ENCODE measurements around the gene DLG1.

The DLG1 gene

GRCh38 chr3:197022405-197023231, 275.8 kb downstream of the DLG1 start:
- in situ Hi-C loops (cut with MboI; ENCODE audit: low sequenced_read_pairs): no loop called here

DNA sequence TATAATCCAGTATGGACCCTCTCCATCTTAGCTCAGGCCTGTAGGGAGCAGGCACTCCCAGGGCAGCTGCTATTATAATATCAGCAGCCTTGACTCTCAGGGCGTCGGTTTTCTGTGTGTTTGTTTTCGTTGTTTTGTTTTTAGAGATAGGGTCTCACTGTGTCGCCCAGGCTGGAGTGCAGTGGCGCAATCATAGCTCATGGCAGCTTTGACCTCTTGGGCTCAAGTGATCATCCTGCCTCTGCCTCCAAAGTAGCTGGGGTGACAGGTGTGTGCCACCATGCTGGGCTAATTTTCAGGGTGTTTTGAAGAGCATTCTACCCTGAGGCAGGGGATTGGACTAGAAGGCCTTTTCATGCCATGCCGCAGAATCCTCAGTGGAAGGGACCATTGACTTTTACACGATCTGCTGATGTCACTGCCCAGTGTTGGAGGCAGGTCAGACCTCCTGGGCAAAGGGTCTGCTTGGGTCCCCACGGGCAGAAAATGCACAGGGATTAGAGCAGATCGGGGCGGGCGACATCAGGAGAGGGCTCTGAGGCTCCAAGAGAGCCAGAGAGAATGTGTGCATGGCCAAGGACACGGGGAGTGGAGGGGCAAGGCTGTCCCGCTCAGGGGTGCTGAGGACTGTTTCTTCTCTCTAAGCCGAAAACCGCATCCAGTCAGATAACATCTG, 276.5 kb downstream of the DLG1 start:
- in situ Hi-C loops (cut with MboI; ENCODE audit: low sequenced_read_pairs): no loop called here

GRCh38 chr3:197021231-197021630, 277.2 kb downstream of the DLG1 start:
- in situ Hi-C loops (cut with MboI; ENCODE audit: low sequenced_read_pairs): no loop called here

DNA sequence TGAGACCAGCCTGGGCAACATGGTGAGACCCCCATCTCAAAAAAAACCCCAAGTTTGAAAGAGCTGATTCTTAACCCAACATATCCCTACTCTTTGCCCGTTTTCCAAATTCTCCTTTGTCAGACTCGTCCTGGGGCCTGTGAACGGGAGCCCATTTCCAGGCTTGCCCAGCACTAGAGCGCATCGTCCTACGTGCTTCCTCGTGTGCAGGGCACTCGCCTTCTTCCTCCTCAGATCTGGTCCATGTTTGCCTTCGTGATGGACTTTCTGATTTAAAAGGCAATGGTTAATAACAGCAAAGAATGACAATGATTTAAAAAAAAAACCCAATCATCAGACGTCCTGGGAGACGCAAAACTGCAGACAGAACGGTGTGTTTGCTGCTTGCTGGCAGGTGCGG, 278.9 kb downstream of the DLG1 start:
- in situ Hi-C loops (cut with MboI; ENCODE audit: low sequenced_read_pairs): no loop called here

DNA sequence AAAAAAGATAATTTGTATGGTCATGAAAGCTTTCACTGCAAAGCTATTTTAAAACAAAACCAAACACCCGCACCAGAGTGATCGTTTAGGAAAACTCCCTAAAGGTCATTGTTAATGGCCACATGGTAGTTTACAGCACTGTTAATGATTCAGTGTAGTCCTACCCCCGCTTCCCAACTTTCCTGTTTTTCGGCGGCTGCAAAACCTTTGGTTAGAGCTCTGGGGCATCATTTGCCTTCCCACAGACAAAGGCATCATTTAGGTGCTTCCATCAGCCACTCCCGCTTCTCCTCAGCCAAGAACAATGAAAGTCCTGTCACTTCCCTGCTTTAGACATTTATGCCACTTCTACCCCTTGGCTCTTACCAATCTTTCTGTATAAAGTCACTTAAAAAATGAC, 279.4 kb downstream of the DLG1 start:
- in situ Hi-C loops (cut with MboI; ENCODE audit: low sequenced_read_pairs): no loop called here

- in situ Hi-C loops (cut with MboI; ENCODE audit: low sequenced_read_pairs): no loop called here
These were observed 281.4 kb downstream of the DLG1 start for GRCh38 chr3:197017003-197017402.

- in situ Hi-C loops (cut with MboI; ENCODE audit: low sequenced_read_pairs): no loop called here
These were observed 282.3 kb downstream of the DLG1 start for GRCh38 chr3:197015790-197016736.

DNA sequence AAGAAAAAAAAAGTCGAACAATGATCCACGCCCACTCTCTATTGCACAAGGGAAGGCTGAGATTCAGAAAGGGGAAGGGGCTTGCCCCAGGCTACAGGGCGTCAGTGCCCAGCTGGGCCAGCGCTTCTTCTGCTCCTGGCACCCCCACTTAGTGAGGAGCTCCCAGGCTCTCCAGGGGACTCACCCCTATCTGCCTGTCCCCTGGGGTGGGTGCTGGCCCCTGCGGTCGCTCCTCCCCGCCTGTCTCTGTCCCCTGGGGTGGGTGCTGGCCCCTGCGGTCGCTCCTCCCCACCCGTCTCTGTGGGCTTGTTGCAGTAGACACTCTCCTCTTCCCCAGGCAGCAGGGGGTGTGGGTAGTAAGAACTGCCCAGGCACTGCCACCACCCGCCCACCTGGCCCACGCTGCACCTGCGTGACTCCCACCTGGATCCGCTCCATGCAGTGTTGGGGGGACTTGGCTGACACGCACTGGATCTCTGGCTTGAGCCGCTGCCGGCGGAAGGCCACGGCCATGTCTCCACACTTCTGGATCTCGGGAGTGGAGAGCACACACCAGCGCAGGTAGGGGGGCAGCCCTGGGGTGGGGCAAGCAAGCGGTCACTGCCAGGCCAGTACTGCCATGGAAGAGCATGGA, 283.4 kb downstream of the DLG1 start:
- in situ Hi-C loops (cut with MboI; ENCODE audit: low sequenced_read_pairs): no loop called here

- in situ Hi-C loops (cut with MboI; ENCODE audit: low sequenced_read_pairs): no loop called here
These were observed 284.4 kb downstream of the DLG1 start for GRCh38 chr3:197014024-197014423.

DNA sequence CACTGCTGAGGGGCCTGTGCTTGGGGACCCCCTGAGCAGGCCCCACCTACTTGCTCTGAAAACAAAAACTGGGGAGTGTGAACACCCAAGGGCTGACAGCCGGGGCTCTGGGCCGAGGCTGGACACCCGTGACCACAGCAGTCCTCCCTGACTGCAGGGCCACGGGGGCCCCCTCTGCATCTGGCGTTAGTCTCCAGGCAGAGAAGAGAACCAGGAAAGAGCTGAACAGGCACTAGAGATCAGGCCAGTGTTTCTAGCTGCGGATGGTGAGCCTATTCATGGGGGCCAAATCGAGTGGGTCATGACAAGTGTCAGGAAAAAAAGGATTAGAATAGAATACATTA, 285.9 kb downstream of the DLG1 start:
- in situ Hi-C loops (cut with MboI; ENCODE audit: low sequenced_read_pairs): no loop called here

DNA sequence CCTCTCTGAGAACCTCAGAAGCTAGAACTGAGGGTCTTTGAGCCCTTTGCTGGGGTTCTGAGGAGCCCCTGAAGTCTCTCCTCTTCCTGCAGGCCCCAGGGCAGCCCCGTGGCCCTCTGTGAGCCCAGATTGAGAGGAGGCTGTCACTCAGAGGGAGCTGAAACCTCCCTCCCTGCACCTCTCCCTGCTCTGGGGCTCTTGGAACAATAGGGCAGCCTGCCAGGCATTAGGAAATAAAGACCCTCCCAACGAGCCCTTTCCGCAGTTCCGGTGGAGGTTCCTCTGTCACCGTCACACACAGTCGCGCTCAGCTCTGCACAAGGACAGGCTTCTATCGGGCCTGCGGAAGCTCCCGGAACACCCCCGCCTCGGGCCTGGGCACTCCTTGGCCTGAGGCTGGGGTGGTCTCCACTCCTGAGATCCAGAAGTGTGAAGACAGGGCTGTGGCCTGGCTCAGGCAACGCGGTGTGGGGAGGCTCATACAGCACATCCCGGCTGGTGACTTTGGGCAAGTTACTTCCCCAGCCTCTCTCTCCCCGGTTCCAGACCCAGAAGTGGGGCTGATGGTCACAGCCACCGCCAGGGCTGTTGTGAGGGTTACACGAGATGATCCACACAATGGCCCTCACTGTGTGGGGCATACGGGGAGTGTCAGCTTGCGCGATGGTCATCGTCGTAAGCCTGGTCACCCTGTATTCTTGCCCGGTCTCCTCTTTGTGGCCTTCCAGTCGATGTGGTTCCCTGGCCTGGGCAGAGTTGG, 286.5 kb downstream of the DLG1 start:
- in situ Hi-C loops (cut with MboI; ENCODE audit: low sequenced_read_pairs): no loop called here

DNA sequence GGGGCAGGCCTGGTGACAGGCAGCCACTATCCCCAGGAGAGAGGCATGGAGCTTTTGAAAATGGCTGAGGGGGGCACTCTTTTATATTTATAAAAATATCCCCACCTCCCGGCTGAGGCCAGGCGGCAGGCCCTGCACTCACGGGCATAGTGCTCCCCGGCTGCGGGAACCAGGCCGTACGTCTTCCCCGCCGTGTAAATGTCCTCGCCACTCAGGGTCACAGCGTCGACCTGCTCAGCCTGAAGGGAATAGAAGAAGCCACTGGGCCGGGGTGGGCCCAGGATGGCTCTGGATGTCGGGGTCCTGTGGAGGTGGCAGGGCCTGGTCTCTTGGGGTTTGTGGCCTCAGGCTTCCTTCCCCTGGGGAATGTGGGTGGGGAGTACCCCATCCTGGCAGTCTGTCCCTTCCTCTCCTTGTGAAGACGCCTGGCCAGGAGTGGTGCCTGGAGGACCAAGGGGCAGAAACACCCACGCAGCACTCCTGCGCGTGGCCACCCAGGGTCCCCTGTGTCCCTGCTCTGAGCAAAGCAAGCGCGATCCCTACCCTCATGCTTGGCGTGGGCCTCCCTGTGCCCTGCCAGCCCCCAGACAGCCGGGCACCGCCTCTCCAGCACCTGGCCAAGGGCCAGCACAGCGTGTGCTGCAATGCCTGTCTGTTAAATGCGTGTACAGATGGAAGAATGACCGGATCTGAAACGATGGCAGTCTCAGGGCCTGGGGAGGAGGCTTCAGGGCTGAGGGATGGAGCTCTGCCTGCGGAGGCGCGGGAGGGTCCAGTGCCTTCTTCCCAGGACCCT, 287.7 kb downstream of the DLG1 start:
- in situ Hi-C loops (cut with MboI; ENCODE audit: low sequenced_read_pairs): no loop called here

DNA sequence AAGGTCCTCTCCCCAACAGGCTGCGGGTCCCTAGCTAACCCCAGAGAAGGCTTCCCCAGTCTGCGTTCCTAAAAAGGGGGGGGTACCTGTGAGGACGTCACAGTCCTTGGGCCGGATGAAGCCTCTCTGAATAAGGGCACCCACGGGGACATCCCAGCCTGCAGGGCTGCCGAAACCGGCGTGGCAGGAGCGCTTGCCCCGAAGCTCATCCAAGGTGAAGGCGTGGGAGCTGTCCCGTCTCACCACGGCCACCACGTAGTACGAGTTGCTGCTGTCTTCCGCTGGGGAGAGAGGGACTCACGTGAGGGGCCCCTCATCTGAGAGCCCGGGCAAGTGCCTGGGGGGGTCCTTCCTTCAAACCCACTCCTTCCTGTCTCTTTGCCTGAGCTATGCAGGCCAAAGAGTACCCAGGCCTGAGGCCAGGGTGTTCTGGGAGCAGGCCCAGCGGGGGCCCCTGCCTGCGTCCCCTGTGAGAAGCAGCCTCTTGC, 288.8 kb downstream of the DLG1 start:
- in situ Hi-C loops (cut with MboI; ENCODE audit: low sequenced_read_pairs): no loop called here

DNA sequence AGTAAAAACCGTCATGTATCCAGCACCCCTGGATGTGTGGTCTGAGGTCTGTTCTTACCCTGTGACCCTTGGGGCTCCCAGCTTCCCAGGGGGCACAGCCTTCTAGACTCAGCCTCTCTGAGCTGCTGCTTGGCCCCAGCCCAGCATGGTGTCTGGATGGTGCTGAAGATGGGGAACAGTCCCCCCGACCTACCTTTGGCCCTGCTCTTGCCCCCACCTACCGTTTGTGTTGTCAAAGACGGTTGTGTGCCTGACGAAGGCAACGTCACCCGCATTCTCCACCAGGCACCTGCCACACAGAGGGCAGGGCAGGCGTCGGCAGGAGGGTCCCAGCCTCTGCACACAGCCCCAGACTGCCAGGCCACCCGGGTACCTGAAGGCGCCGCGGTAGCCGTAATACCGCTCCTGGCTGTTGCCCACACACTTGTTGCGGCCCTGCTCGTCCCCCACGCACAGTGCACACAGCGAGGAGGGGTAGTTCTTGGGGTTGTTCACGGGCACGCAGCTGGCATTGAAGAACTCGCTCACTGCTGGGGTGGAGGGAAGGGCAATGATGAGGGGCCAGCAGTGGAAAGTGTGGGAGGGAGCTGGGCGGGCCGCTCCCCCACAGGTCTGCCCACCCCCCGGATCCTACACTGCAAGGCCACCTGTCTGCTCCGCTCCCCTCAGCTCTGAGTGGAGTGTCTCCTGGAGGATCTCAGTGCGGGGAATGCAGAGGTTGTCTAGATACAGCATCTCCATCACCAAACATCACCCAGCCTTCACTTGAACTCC, 289.8 kb downstream of the DLG1 start:
- in situ Hi-C loops (cut with MboI; ENCODE audit: low sequenced_read_pairs): no loop called here

- in situ Hi-C loops (cut with MboI; ENCODE audit: low sequenced_read_pairs): no loop called here
These were observed 290.5 kb downstream of the DLG1 start for GRCh38 chr3:197007953-197008352.

GRCh38 chr3:197007296-197007940, 291.0 kb downstream of the DLG1 start:
- in situ Hi-C loops (cut with MboI; ENCODE audit: low sequenced_read_pairs): no loop called here

DNA sequence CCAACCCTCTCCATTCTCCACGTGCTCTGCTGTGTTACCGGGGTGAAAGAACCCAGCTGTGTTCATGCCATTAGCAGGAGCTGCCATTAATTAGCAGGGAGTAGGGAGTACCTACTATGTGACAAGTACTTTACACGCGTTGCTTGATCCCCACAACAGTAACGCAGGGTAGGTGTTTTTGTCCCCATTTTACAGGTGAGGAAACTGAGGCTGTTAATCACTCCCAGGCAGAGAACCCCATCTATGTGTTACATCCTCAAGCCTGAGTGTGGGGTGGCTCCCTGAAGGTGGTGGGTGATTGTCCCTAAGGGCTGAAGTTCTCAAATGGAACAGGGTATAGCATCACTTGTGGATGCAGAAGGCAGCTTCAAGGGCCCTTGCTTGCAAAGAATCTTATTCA, 291.6 kb downstream of the DLG1 start:
- in situ Hi-C loops (cut with MboI; ENCODE audit: low sequenced_read_pairs): no loop called here

DNA sequence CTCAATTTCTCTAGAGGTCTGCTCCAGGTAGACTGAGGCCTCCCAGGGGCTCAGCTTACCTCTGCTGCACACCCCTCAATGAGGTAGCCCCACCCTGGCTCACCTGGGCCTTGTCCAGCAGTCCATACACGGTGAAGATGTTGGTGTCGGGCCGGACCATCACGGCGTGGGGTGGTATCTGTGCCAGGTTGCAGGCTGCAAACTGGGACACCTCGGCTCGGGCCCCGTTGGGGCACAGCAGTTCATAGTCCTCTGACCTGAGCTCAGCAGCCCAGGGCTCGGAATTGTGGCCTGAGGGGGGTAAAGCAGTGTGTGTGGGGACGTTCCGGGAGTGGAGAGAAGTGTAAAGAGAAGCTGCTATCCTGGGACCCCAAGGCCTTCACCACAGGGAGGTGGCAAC, 292.0 kb downstream of the DLG1 start:
- in situ Hi-C loops (cut with MboI; ENCODE audit: low sequenced_read_pairs): no loop called here

Data from hTERT RPE-1 (cell line).